H9 (cell line): ENCODE measurements around the gene COL4A1. TPM values are rescaled to one million over a fixed set of nuclear protein-coding genes. Genes with fewer than 3 reads are reported as not detected.

Experiments
- DNase-seq: peaks from one replicate; pipeline ENCODE4 v3.0.0-alpha.2; 2017
- H2AFZ ChIP-seq: one replicate; pipeline ENCODE4 v1.6.1; 2013; ENCODE audit warnings: mild to moderate bottlenecking, low read length, control low read depth, moderate library complexity
- H2AK5ac ChIP-seq: 2 replicates; pipeline ENCODE4 v1.6.1; 2013; ENCODE audit warnings: low read length, control low read depth, mixed read lengths; ENCODE audit not compliant: insufficient read length
- H2BK120ac ChIP-seq: one replicate; pipeline ENCODE4 v1.6.1; 2013; ENCODE audit warnings: low read depth, mild to moderate bottlenecking, low read length, control low read depth, inconsistent platforms; ENCODE audit not compliant: poor library complexity, severe bottlenecking
- H2BK12ac ChIP-seq: 2 replicates; pipeline ENCODE4 v1.6.1; 2013; ENCODE audit warnings: low read length, control low read depth, mixed read lengths, low read depth; ENCODE audit not compliant: insufficient read length
- H2BK15ac ChIP-seq: 2 replicates; pipeline ENCODE4 v1.6.1; 2013; ENCODE audit warnings: low read depth, low read length, control low read depth
- H2BK20ac ChIP-seq: one replicate; pipeline ENCODE4 v1.6.1; 2013; ENCODE audit warnings: low read depth, mild to moderate bottlenecking, low read length, control low read depth, inconsistent platforms; ENCODE audit not compliant: poor library complexity, severe bottlenecking
- H2BK5ac ChIP-seq: 2 replicates; pipeline ENCODE4 v1.6.1; 2013; ENCODE audit warnings: low read length, control low read depth, mixed read lengths; ENCODE audit not compliant: insufficient read length
- H3K14ac ChIP-seq: 2 replicates; pipeline ENCODE4 v1.6.1; 2013; ENCODE audit warnings: low read length, control low read depth; ENCODE audit not compliant: insufficient read depth
- H3K18ac ChIP-seq: 2 replicates; pipeline ENCODE4 v1.6.1; 2013; ENCODE audit warnings: low read depth, mild to moderate bottlenecking, mixed read lengths, low read length, control low read depth; ENCODE audit not compliant: insufficient read length
- H3K23ac ChIP-seq: 2 replicates; pipeline ENCODE4 v1.6.1; 2013; ENCODE audit warnings: low read length, control low read depth, mixed read lengths, low read depth; ENCODE audit not compliant: insufficient read length
- H3K23me2 ChIP-seq: 2 replicates; pipeline ENCODE4 v1.6.1; 2013; ENCODE audit warnings: low read depth, mild to moderate bottlenecking, mixed read lengths, low read length, control low read depth; ENCODE audit not compliant: insufficient read length, poor library complexity, severe bottlenecking
- H3K27ac ChIP-seq: 2 replicates; pipeline ENCODE4 v1.5.1; 2013; ENCODE audit warnings: low read length, control low read depth, mixed read lengths, low read depth; ENCODE audit not compliant: insufficient read length
- H3K27me3 ChIP-seq: 2 replicates; pipeline ENCODE4 v1.6.1; 2013; ENCODE audit warnings: low read length, control low read depth, inconsistent platforms; ENCODE audit not compliant: insufficient read depth
- H3K4ac ChIP-seq: 2 replicates; pipeline ENCODE4 v1.6.1; 2013; ENCODE audit warnings: low read depth, mild to moderate bottlenecking, control low read depth, inconsistent platforms, low read length, moderate library complexity
- H3K4me1 ChIP-seq: 2 replicates; pipeline ENCODE4 v1.6.1; 2013; ENCODE audit warnings: low read length, control low read depth, inconsistent platforms; ENCODE audit not compliant: insufficient read depth
- H3K4me2 ChIP-seq: 2 replicates; pipeline ENCODE4 v1.6.1; 2013; ENCODE audit warnings: low read length, control low read depth, mixed read lengths; ENCODE audit not compliant: insufficient read length, insufficient read depth
- H3K56ac ChIP-seq: 2 replicates; pipeline ENCODE4 v1.6.1; 2013; ENCODE audit warnings: low read depth, mild to moderate bottlenecking, mixed read lengths, low read length, control low read depth; ENCODE audit not compliant: insufficient read length
- H3K79me1 ChIP-seq: 2 replicates; pipeline ENCODE4 v1.6.1; 2013; ENCODE audit warnings: low read depth, mild to moderate bottlenecking, moderate library complexity, low read length, control low read depth, inconsistent platforms; ENCODE audit not compliant: insufficient read depth, poor library complexity, severe bottlenecking
- H3K79me2 ChIP-seq: 2 replicates; pipeline ENCODE4 v1.6.1; 2013; ENCODE audit warnings: low read length, control low read depth, inconsistent platforms; ENCODE audit not compliant: insufficient read depth
- H3K9ac ChIP-seq: 2 replicates; pipeline ENCODE4 v1.6.1; 2013; ENCODE audit warnings: low read length, control low read depth, mixed read lengths; ENCODE audit not compliant: insufficient read length; ENCODE audit errors: extremely low read depth
- H3K9me3 ChIP-seq: one replicate; pipeline ENCODE4 v1.6.1; 2013; ENCODE audit warnings: low read depth, low read length, inconsistent platforms; ENCODE audit not compliant: control insufficient read depth
- H3T11ph ChIP-seq: one replicate; pipeline ENCODE4 v1.6.1; 2013; ENCODE audit warnings: mild to moderate bottlenecking, low read length, control low read depth, inconsistent platforms
- H4K20me1 ChIP-seq: one replicate; pipeline ENCODE4 v1.6.1; 2013; ENCODE audit not compliant: control insufficient read depth, insufficient read length, insufficient read depth
- H4K5ac ChIP-seq: 2 replicates; pipeline ENCODE4 v1.6.1; 2013; ENCODE audit warnings: low read depth, mild to moderate bottlenecking, mixed read lengths, low read length, control low read depth; ENCODE audit not compliant: insufficient read length
- H4K8ac ChIP-seq: replicated peaks from 2 replicates; pipeline ENCODE4 v1.6.1; 2013; ENCODE audit warnings: low read length, control low read depth, mixed read lengths, low read depth; ENCODE audit not compliant: insufficient read length
- H4K91ac ChIP-seq: 2 replicates; pipeline ENCODE4 v1.6.1; 2013; ENCODE audit warnings: low read depth, mild to moderate bottlenecking, moderate library complexity, mixed read lengths, low read length, control low read depth; ENCODE audit not compliant: insufficient read length
- H3K27ac Mint-ChIP-seq, 3 experiments: 2 replicates in 2 of 3; 3 replicates in 1 of 3; pipeline ENCODE4 v1.8.0; 2020 to 2021; ENCODE audit warnings: mixed read lengths in 3 of 3, mild to moderate bottlenecking in 1 of 3, moderate library complexity in 1 of 3
- H3K27me3 Mint-ChIP-seq: 2 replicates; pipeline ENCODE4 v1.8.0; 2021; ENCODE audit warnings: low read depth, mild to moderate bottlenecking, moderate library complexity, mixed read lengths
- H3K36me3 Mint-ChIP-seq, 3 experiments: 2 replicates in 2 of 3; 3 replicates in 1 of 3; pipeline ENCODE4 v1.8.0; 2020 to 2021; ENCODE audit warnings: low read depth in 3 of 3, mixed read lengths in 3 of 3; ENCODE audit not compliant: insufficient read depth in 1 of 3
- H3K4me1 Mint-ChIP-seq, 2 experiments: 2 replicates each; pipeline ENCODE4 v1.8.0; 2020; ENCODE audit warnings: mixed read lengths in 2 of 2
- H3K4me3 Mint-ChIP-seq, 2 experiments: 2 replicates in 1 of 2; 3 replicates in 1 of 2; pipeline ENCODE4 v1.8.0; 2020 to 2021; ENCODE audit warnings: mild to moderate bottlenecking in 2 of 2, mixed read lengths in 2 of 2, moderate library complexity in 1 of 2
- H3K9me3 Mint-ChIP-seq, 2 experiments: 2 replicates in 1 of 2; 3 replicates in 1 of 2; pipeline ENCODE4 v1.8.0; 2020; ENCODE audit warnings: mild to moderate bottlenecking in 2 of 2, mixed read lengths in 2 of 2, moderate library complexity in 1 of 2
- WGBS: extraction: QIAGEN DNeasy Blood & Tissue Kit; methylation state at CpG from one replicate; pipeline ENCODE4 v1.1.7; 2013; ENCODE audit warnings: missing lambda C conversion rate, low lambda C conversion rate, mixed read lengths; ENCODE audit not compliant: insufficient read length; ENCODE audit errors: extremely low coverage; 5-methylcytosine and 5-hydroxymethylcytosine counted together
- total RNA-seq: library from RNA; stranded (reverse); gene quantifications from 2 replicates; pipeline ENCODE4 v1.2.1, GENCODE V29; 2021
- TF ChIP-seq, protein P1 (sequence below): fragments of 200-600 bp; sonication (generic); conservative IDR thresholded peaks from 3 replicates; pipeline ENCODE4 v1.8.0; 2021; ENCODE audit warnings: antibody characterized with exemption, mild to moderate bottlenecking

Gene COL4A1
- total RNA-seq, 1 experiment from 2014 or later: 73.1 TPM

DNA sequence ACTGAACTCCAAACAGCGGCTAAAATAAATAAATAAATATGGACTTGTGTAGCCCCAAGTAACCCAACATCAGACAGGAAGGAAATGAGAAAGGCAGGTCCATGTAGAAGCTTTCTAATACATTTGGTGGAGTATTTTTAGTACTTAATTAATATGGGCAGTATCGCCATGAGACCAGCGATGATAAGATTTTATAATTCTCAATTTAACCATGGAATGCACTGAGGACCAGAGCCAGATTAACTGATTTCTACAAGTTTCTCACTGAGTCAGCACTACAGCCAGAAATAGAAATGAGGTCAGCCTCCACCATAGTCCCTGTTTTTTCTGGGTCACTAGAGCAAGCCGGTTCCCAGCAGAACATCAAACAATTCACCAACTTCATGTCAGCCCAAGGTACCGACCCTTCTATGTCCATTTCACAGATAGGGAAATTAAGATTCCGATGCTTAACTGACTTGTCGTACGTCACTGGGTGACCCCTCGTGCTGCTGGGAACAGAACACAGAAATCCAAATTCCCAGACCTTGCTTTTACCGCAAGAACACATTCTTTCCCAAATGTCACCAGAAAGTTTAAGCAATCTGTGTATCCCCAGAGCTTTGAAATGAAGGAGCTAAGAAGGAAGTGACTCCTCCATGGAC is 90.4 kb downstream of the COL4A1 start:
- no peak overlapping the region for H2AFZ ChIP-seq
- H3K27me3 ChIP-seq: no peaks in the 10 kb centered on the region
- H4K20me1 ChIP-seq: no peaks in the 10 kb centered on the region
- H3K27me3 Mint-ChIP-seq: no peaks in the 10 kb centered on the region
- no peak overlapping the region for H4K5ac ChIP-seq
- H3K79me2 ChIP-seq: 0 out of 2 replicates have a peak, but pooled peaks cover 2% of the 10 kb centered on the region
- H2AK5ac ChIP-seq: no peak overlapping the region
- H3T11ph ChIP-seq: no peak overlapping the region
- H3K27ac ChIP-seq: no peak overlapping the region
- H3K4me2 ChIP-seq: no peak overlapping the region
- no peak overlapping the region for H2BK120ac ChIP-seq
- H2BK20ac ChIP-seq: no peak overlapping the region
- no peaks in the 10 kb centered on the region for H3K23me2 ChIP-seq
- H3K4me3 Mint-ChIP-seq: no peak overlapping the region
- H4K8ac ChIP-seq: no peak overlapping the region
- no peak overlapping the region for H2BK5ac ChIP-seq
- TF ChIP-seq, protein P1, sequence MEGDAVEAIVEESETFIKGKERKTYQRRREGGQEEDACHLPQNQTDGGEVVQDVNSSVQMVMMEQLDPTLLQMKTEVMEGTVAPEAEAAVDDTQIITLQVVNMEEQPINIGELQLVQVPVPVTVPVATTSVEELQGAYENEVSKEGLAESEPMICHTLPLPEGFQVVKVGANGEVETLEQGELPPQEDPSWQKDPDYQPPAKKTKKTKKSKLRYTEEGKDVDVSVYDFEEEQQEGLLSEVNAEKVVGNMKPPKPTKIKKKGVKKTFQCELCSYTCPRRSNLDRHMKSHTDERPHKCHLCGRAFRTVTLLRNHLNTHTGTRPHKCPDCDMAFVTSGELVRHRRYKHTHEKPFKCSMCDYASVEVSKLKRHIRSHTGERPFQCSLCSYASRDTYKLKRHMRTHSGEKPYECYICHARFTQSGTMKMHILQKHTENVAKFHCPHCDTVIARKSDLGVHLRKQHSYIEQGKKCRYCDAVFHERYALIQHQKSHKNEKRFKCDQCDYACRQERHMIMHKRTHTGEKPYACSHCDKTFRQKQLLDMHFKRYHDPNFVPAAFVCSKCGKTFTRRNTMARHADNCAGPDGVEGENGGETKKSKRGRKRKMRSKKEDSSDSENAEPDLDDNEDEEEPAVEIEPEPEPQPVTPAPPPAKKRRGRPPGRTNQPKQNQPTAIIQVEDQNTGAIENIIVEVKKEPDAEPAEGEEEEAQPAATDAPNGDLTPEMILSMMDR: no peak
- no peaks in the 10 kb centered on the region; the same call in 1 of the 2 replicates for H3K4me1 ChIP-seq
- no peak overlapping the region for H3K18ac ChIP-seq
- peaks cover 0 to 12% of the 10 kb centered on the region in 2 experiments; a peak in 2 of 4 replicates for H3K4me1 Mint-ChIP-seq
- WGBS: no CpG with 5 or more reads among the region's 10 CpGs
- H4K91ac ChIP-seq: no peak overlapping the region
- no peak overlapping the region for H3K27ac Mint-ChIP-seq
- H2BK12ac ChIP-seq: no peak overlapping the region
- no peak overlapping the region for H3K4ac ChIP-seq
- H3K36me3 Mint-ChIP-seq: peaks cover 0 to 2% (median 1%) of the 10 kb centered on the region in 3 experiments; a peak in 2 of 7 replicates
- H3K79me1 ChIP-seq: no peaks in the 10 kb centered on the region
- no peak overlapping the region for H3K9ac ChIP-seq
- no peak overlapping the region for H3K23ac ChIP-seq
- no peaks in the 10 kb centered on the region for H3K9me3 Mint-ChIP-seq
- no peak overlapping the region for H3K14ac ChIP-seq
- no peak overlapping the region for H2BK15ac ChIP-seq
- no peak for DNase-seq
- H3K9me3 ChIP-seq: no peaks in the 10 kb centered on the region
- H3K56ac ChIP-seq: no peak overlapping the region
